Fibroblast of villous mesenchyme (primary cell): ENCODE measurements around the gene SP140. TPM values are rescaled to one million over a fixed set of nuclear protein-coding genes. Genes with fewer than 3 reads are reported as not detected.

ENCODE experiments used
- DNase-seq: peaks from one replicate; pipeline ENCODE4 v3.0.0-alpha.2; 2010; ENCODE audit warnings: low read depth
- H3K4me3 ChIP-seq: 2 replicates; pipeline ENCODE4 v1.5.1; 2011; ENCODE audit warnings: low read depth, mild to moderate bottlenecking, low read length
- total RNA-seq: library from RNA; depleted of rRNA; stranded (reverse); fragments of >200 nt; gene quantifications from 2 replicates; pipeline ENCODE4 v1.2.3, GENCODE V29; 2012
- TF ChIP-seq, protein P1 (sequence below): IDR thresholded peaks from 2 replicates; pipeline ENCODE4 v1.5.1; 2012; ENCODE audit warnings: low read depth, mild to moderate bottlenecking, low read length; ENCODE audit not compliant: insufficient read depth

Gene SP140
- total RNA-seq, 1 donor: 0.86 TPM

DNA sequence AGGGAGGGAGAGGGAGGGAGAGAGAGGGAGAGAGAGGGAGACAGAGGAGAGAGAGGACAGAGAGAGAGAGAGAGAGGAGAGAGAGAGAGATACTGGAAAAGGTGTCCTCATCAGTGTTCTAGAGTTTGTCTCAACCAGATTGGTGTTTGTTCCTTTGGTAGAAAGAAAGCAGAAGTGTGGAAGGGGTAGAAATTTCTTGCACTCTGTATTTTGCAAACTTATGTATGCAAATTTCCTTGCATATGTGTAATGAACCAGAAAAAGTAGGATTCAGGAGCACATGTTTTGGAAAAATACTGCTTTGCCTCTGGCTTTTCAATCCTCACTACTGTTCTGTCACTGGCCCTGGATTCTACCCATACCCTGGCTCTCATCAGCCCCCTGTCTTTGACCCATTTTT is 1.1 kb upstream of the SP140 start:
- H3K4me3 ChIP-seq: no peak overlapping the region
- TF ChIP-seq, protein P1, sequence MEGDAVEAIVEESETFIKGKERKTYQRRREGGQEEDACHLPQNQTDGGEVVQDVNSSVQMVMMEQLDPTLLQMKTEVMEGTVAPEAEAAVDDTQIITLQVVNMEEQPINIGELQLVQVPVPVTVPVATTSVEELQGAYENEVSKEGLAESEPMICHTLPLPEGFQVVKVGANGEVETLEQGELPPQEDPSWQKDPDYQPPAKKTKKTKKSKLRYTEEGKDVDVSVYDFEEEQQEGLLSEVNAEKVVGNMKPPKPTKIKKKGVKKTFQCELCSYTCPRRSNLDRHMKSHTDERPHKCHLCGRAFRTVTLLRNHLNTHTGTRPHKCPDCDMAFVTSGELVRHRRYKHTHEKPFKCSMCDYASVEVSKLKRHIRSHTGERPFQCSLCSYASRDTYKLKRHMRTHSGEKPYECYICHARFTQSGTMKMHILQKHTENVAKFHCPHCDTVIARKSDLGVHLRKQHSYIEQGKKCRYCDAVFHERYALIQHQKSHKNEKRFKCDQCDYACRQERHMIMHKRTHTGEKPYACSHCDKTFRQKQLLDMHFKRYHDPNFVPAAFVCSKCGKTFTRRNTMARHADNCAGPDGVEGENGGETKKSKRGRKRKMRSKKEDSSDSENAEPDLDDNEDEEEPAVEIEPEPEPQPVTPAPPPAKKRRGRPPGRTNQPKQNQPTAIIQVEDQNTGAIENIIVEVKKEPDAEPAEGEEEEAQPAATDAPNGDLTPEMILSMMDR: no peak
- DNase-seq: no peak

DNA sequence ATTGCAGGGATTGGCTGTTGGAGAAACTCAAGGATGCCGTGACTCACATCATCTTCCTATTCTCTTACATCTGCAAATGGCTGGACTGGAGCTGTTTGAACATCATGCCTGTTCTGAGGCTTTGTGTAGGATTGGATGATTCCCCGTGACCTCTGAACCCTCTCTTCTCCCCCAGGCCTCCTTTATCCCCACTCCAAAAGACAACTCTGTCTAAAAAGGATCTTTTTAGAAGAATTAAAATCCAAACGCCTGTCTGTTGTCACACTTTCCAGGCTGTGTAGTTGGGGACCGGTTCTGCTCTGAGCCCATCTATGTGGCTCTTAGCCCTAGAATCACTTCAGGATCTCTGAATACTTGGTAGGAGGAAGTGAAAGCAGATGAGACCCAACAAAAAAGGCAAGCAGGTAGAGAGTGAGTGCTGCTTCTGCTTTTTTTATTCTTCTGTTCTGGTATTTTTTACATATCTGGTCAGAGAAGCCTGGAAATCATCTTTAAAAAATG is 565 bp downstream of the SP140 start:
- no peak overlapping the region for H3K4me3 ChIP-seq
- TF ChIP-seq, protein P1: no peak
- no peak for DNase-seq

DNA sequence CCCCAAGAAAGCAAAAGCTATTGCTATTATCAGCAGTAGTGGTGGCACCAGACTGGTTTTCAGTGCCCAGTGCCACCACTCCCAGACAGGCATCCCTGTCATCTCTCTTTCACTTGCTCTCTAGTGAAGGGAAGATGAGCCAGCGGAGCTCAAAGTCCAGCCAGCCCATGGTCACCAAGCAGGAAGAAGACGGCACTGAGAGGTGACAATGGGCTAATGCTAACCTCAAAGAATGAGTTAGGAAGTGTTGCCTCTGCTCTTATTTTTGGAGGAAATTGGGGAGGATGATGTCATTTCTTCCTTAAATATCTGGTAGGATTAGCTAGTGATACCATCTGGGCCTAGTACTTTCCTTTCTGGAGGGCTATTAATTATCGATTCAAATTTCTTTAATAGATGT is 1.7 kb downstream of the SP140 start:
- TF ChIP-seq, protein P1: no peak
- H3K4me3 ChIP-seq: no peak overlapping the region

DNA sequence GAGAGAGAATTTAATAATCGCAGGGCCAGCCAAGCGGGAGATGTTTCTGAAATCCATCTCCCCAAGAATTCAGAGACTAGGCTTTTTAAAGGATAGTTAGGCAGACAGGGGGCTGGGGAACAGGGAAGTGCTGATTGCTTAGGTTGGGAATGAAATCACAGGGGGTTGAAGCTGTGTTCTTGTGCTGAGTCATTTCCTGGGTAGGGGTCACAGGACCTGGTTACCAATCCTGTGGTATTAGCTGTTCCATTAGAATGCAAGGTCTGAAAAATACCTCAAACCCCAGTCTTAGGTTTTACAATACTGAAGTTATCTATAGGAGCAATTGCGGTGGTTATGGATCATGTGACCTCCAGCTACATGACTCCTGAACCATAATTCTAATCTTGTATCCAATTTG is 4.6 kb downstream of the SP140 start:
- peak; percentile 79 for DNase-seq
- TF ChIP-seq, protein P1: no peak

More for the DNA sequence above, 1.7 kb downstream of the SP140 start:
- no peak for DNase-seq

DNA sequence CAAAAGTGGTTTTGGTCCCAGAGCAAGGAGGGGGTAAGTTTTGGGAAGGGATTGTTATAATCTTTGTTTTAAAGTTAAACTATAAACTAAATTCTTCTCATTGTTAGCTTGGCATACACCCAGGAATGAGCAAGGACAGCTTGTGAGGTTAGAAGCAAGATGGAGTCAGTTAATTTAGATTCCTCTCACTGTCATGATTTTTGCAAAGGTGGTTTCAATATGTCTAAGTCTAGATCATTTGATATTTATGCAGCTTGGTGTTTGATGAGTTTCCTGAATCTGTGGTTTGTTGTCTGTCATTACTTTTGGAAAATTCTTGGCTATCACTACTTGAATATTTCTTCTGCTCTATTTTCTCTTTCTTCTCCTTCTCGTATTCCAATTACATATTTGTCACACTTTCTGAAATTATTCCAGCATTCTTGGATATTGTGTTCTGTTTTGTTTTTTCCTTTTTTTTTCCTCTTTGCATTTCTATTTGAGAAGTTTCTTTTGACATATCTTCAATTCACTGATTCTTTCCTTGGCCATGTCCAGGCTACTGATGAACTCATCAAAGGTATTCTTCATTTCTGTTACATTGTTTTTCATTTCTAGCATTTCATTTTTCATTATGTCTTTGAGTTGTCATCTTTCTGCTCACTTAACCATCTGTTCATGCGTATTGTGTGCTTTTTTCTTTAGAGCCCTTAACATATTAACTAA is 5.1 kb downstream of the SP140 start:
- H3K4me3 ChIP-seq: no peak overlapping the region
- TF ChIP-seq, protein P1: no peak
- DNase-seq: no peak

More for the DNA sequence above, 4.6 kb downstream of the SP140 start:
- H3K4me3 ChIP-seq: no peak overlapping the region

DNA sequence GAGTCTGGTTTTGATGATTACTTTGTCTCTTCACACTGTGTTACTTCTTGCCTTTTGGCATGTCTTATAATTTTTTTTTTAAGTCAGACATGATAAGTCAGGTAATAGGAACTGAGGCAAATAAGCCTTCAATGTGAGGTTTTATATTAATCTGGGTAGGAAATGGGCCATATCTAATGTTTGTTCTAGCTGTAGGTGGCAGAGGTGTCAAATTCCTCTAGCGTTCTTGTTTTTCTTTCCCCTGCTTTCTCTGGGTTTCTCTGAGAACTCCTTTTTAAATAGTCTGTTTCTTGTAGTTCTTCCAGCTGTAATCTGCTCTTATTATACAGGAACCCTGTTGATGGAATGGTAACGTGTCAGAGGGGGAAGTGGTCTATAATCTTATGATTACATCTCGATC is 5.7 kb downstream of the SP140 start:
- TF ChIP-seq, protein P1: no peak
- DNase-seq: no peak
- H3K4me3 ChIP-seq: no peak overlapping the region
